Sigmoid colon (tissue), 7 donors: ENCODE data around the gene OR6N2. TPM values are rescaled to one million over a fixed set of nuclear protein-coding genes. Genes with fewer than 3 reads are reported as not detected.
A peak's percentile ranks its signal among the peaks of the same experiment; 100 is the strongest.

ENCODE experiments used
- DNase-seq: peaks from one replicate; pipeline ENCODE4 v3.0.0-alpha.2; 2019
- H3K27ac ChIP-seq, 4 donors: fragments of 200-600 bp; sonication (generic); one replicate each; pipeline ENCODE4 v1.5.1; 2016 to 2019; ENCODE audit warnings: mild to moderate bottlenecking in 1 of 4
- H3K27me3 ChIP-seq, 3 donors: fragments of 200-600 bp; sonication (generic); one replicate each; pipeline ENCODE4 v1.5.1; 2019; ENCODE audit warnings: mild to moderate bottlenecking in 1 of 3
- H3K36me3 ChIP-seq, 4 donors: fragments of 200-600 bp; sonication (generic); one replicate each; pipeline ENCODE4 v1.5.1; 2016 to 2019
- H3K4me1 ChIP-seq, 4 donors: fragments of 200-600 bp; sonication (generic); one replicate each; pipeline ENCODE4 v1.5.1; 2017 to 2019
- H3K4me3 ChIP-seq, 4 donors: fragments of 200-600 bp; sonication (generic); one replicate each; pipeline ENCODE4 v1.5.1; 2017 to 2019; ENCODE audit warnings: mild to moderate bottlenecking in 2 of 4, moderate library complexity in 1 of 4
- H3K9me3 ChIP-seq, 4 donors: fragments of 200-600 bp in 3 of 4; sonication (generic) in 3 of 4; one replicate each; pipeline versions ENCODE4 v1.5.1 to v1.6.1; 2013 to 2019
- EP300 ChIP-seq, 4 donors: sonication (generic); formaldehyde crosslinking; IDR thresholded peaks; one replicate each; pipeline ENCODE4 v1.6.1; 2017; ENCODE audit warnings: antibody characterized with exemption in 4 of 4
- POLR2A ChIP-seq, 2 donors: fragments of 450-650 bp; IDR thresholded peaks; one replicate each; pipeline ENCODE4 v1.6.1; 2016; ENCODE audit warnings: antibody characterized with exemption in 2 of 2, mild to moderate bottlenecking in 2 of 2, moderate library complexity in 2 of 2
- POLR2AphosphoS5 ChIP-seq, 4 donors: sonication (generic); formaldehyde crosslinking; IDR thresholded peaks; one replicate each; pipeline ENCODE4 v1.6.1; 2017; ENCODE audit warnings: antibody characterized with exemption in 4 of 4
- WGBS, 2 donors: extraction: QIAGEN DNeasy Blood & Tissue Kit; methylation state at CpG; one replicate each; pipeline ENCODE4 v1.1.7; 2013; 5-methylcytosine and 5-hydroxymethylcytosine counted together
- intact Hi-C: fragments of 100-400 bp; cut with DNase I; formaldehyde crosslinking; loops from one replicate; pipeline ENCODE4 v1.15.1; 2023
- polyA plus RNA-seq, 3 donors: library from polyadenylated mRNA; stranded (reverse); fragments of 200-250 nt; gene quantifications; one replicate each; pipeline ENCODE4 v1.2.3, GENCODE V29; 2013
- total RNA-seq, 4 donors: library from RNA; depleted of rRNA; stranded (reverse); fragments of >200 nt; gene quantifications; one replicate each; pipeline ENCODE4 v1.1.0, GENCODE V29; 2016
- TF ChIP-seq, protein P1 (sequence below), 4 experiments: fragments of 450-650 bp in 3 of 4; fragments of 200-600 bp in 1 of 4; IDR thresholded peaks; one replicate each; pipeline ENCODE4 v1.5.1; 2016 to 2019; ENCODE audit warnings: antibody characterized with exemption in 4 of 4, mild to moderate bottlenecking in 3 of 4, moderate library complexity in 2 of 4
- donor health status: healthy with polysubstance abuse.
- donor health status: Bipolar disorder and iron deficiency.
- donor health status: healthy.

The OR6N2 gene
- total and polyA plus RNA-seq, 7 donors, result not detected

DNA sequence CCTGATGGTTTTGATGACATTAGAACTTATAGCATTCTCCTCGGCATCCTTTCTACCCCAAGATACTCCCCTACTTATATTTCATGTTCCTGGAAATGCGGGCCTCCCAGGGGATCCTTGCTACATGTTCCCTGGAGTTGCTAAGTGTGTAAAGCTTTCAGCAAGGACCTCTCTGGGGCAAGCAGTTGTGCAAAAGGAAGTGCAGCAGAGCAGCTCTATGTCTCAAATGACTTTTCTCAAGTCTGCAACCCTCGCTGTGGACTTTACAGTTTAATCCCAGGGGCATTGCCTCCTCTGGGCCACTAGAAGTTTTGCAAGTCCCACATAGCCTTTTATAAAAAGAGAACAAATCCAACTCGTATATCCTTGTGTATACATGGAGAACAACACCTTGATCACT lies 29.3 kb upstream of the OR6N2 start:
- WGBS, 2 donors, result 72 to 75% methylated on average over 4 of the region's 4 CpGs
- Histone ChIP-seq H3K36me3 (no peaks in the 10 kb centered on the region), H3K4me3 (no peak overlapping the region), H3K9me3 (no peaks in the 10 kb centered on the region), H3K27me3 (no peaks in the 10 kb centered on the region), H3K4me1 (peaks cover 0 to 12% (median 4%) of the 10 kb centered on the region in 4 donors), H3K27ac (no peak overlapping the region)
- TF ChIP-seq POLR2AphosphoS5 (IDR thresholded peaks at IDR 0.05) (no peak), EP300 (IDR thresholded peaks at IDR 0.05) (no peak), POLR2A (IDR thresholded peaks at IDR 0.05) (no peak)
- TF ChIP-seq, protein P1, sequence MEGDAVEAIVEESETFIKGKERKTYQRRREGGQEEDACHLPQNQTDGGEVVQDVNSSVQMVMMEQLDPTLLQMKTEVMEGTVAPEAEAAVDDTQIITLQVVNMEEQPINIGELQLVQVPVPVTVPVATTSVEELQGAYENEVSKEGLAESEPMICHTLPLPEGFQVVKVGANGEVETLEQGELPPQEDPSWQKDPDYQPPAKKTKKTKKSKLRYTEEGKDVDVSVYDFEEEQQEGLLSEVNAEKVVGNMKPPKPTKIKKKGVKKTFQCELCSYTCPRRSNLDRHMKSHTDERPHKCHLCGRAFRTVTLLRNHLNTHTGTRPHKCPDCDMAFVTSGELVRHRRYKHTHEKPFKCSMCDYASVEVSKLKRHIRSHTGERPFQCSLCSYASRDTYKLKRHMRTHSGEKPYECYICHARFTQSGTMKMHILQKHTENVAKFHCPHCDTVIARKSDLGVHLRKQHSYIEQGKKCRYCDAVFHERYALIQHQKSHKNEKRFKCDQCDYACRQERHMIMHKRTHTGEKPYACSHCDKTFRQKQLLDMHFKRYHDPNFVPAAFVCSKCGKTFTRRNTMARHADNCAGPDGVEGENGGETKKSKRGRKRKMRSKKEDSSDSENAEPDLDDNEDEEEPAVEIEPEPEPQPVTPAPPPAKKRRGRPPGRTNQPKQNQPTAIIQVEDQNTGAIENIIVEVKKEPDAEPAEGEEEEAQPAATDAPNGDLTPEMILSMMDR (IDR thresholded peaks at IDR 0.05), result no peak
- no peak for DNase-seq
- intact Hi-C loops, result no loop called here

- WGBS, 2 donors, result 81 to 90% methylated on average over 5 of the region's 5 CpGs
- Histone ChIP-seq H3K4me3 (no peak overlapping the region), H3K9me3 (no peaks in the 10 kb centered on the region), H3K4me1 (peaks cover 0 to 12% (median 4%) of the 10 kb centered on the region in 4 donors), H3K36me3 (no peaks in the 10 kb centered on the region), H3K27ac (peak overlapping the region in 1 of 4 donors; percentile 14), H3K27me3 (no peaks in the 10 kb centered on the region)
- DNase-seq, result no peak
- TF ChIP-seq, protein P1 (IDR thresholded peaks at IDR 0.05), result no peak
- TF ChIP-seq EP300 (IDR thresholded peaks at IDR 0.05) (no peak), POLR2A (IDR thresholded peaks at IDR 0.05) (no peak), POLR2AphosphoS5 (IDR thresholded peaks at IDR 0.05) (no peak)
- intact Hi-C loops, result no loop called here
Observed at GRCh38 chr1:158809862-158810261, 28.9 kb upstream of the OR6N2 start.

- TF ChIP-seq POLR2A (IDR thresholded peaks at IDR 0.05) (no peak), EP300 (IDR thresholded peaks at IDR 0.05) (no peak), POLR2AphosphoS5 (IDR thresholded peaks at IDR 0.05) (no peak)
- TF ChIP-seq, protein P1 (IDR thresholded peaks at IDR 0.05), result no peak
- Histone ChIP-seq H3K27ac (peak overlapping the region in 1 of 4 donors; percentile 14), H3K27me3 (no peaks in the 10 kb centered on the region), H3K4me3 (no peak overlapping the region), H3K4me1 (peaks cover 0 to 12% (median 4%) of the 10 kb centered on the region in 4 donors), H3K9me3 (no peaks in the 10 kb centered on the region), H3K36me3 (no peaks in the 10 kb centered on the region)
- intact Hi-C loops, result no loop called here
- no peak for DNase-seq
- WGBS, 2 donors, result 81% methylated on average over 3 of the region's 3 CpGs
Observed at GRCh38 chr1:158809256-158809655, 28.3 kb upstream of the OR6N2 start.

DNA sequence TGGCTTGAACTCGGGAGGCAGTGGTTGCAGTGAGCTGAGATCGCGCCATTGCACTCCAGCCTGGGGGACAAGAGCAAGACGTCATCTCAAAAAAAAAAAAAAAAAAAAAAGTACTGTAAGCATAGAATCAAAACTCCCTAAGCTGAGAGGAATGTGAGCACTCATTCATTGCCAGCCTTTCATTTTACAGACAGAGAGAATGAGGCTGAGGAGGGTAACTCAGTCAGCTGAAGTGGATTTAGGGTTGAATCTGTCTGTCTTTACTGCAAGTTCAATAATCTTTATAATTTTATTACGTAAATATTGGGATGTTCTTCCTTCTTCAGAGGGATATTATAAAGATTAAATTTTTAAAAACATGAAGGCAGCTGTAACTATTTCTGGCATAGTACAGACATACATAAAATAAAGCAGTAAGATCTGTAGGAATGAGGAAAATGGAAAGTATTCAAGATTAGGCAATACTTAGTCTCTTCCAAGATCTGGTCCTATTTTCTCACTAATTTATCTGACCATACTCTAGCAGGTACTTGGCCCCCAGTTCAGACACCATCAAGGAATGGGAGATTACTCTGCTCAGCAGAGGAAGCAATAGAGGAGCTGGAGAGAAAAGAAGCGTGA lies 26.0 kb upstream of the OR6N2 start:
- no peak overlapping the region for H3K4me3 ChIP-seq
- DNase-seq, result no peak
- H3K4me1 ChIP-seq, result peaks cover 0 to 12% (median 4%) of the 10 kb centered on the region in 4 donors
- H3K9me3 ChIP-seq, result no peaks in the 10 kb centered on the region
- H3K36me3 ChIP-seq, result no peaks in the 10 kb centered on the region
- 73 to 81% methylated on average over 6 of the region's 6 CpGs for WGBS, 2 donors
- intact Hi-C loops, result no loop called here
- H3K27me3 ChIP-seq, result no peaks in the 10 kb centered on the region
- no peak overlapping the region for H3K27ac ChIP-seq
- TF ChIP-seq POLR2AphosphoS5 (IDR thresholded peaks at IDR 0.05) (no peak), POLR2A (IDR thresholded peaks at IDR 0.05) (no peak)

GRCh38 chr1:158803678-158804077 lies 22.7 kb upstream of the OR6N2 start:
- H3K4me1 ChIP-seq, result peaks cover 0 to 12% (median 4%) of the 10 kb centered on the region in 4 donors
- no peaks in the 10 kb centered on the region for H3K27me3 ChIP-seq
- 69 to 81% methylated on average over 1 of the region's 1 CpG for WGBS, 2 donors
- no peak for DNase-seq
- intact Hi-C loops, result no loop called here
- H3K27ac ChIP-seq, result no peak overlapping the region
- H3K9me3 ChIP-seq, result no peaks in the 10 kb centered on the region
- H3K36me3 ChIP-seq, result no peaks in the 10 kb centered on the region
- TF ChIP-seq, protein P1 (IDR thresholded peaks at IDR 0.05), result no peak
- TF ChIP-seq POLR2A (IDR thresholded peaks at IDR 0.05) (no peak), EP300 (IDR thresholded peaks at IDR 0.05) (no peak), POLR2AphosphoS5 (IDR thresholded peaks at IDR 0.05) (no peak)
- no peak overlapping the region for H3K4me3 ChIP-seq
